22Rv1 (cell line): ENCODE results near the gene MEPCE.
"Not testable (repeated sequence)": the region's sequence is repeated elsewhere in the genome, so short reads cannot be mapped to it uniquely, and the experiment has no call there.

ENCODE experiments used
- H3K27ac ChIP-seq: fragments of 450-650 bp; 2 replicates; pipeline ENCODE4 v1.5.1; 2017
- CTCF ChIP-seq: fragments of 450-650 bp; IDR thresholded peaks from 2 replicates; pipeline ENCODE4 v1.5.1; 2017; ENCODE audit warnings: mild to moderate bottlenecking
- ZFX ChIP-seq: fragments of 450-650 bp; IDR thresholded peaks from 2 replicates; pipeline ENCODE4 v1.6.1; 2017; ENCODE audit warnings: antibody characterized with exemption, borderline replicate concordance

MEPCE gene

DNA sequence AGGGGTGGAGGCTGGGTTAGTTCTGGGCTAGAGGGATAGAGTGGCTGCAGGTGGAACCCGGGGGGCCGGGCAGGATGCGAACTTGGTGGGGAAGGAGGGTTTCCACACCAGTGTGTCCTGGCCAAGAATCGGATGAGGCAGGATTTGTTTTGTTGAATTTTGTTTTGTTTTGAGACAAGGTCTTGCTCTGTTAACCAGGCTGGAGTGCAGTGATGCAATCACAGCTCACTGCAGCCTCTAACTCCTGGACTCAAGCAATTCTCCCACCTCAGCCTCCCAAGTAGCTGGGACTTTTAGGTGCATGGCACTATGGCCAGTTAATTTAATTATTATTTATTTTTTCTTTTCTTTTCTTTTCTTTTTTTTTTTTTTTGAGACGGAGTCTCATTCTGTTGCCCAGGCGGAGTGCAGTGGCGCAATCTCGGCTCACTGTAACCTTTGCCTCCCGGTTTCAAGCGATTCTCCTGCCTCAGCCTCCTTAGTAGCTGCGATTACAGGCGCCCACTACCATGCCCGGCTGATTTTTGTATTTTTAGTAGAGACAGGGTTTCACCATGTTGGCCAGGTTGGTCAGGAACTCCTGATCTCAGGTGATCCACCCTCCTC is 19.7 kb downstream of the MEPCE start:
- TF ChIP-seq CTCF, result no peak
- no peak for TF ChIP-seq ZFX
- peak overlapping the region; percentile 34 for H3K27ac ChIP-seq

GRCh38 chr7:100452513-100452912 is 22.9 kb downstream of the MEPCE start:
- TF ChIP-seq CTCF (no peak), ZFX (no peak)
- H3K27ac ChIP-seq, result no peak overlapping the region

DNA sequence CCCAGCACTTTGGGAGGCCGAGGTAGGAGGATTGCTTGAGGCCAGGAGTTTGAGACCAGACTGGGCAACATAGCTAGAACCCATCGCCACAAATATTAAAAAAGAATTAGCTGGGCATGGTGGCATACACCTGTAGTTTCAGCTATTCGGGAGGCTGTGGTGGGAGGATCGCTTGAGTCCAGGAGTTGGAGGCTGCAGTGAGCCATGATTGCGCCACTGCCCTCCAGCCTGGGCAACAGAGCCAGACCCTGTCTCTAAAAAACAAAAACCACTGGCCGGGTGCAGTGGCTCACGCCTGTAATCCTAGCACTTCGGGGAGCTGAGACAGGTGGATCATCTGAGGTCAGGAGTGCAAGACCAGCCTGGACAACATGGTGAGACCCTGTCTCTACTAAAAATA is 24.2 kb downstream of the MEPCE start:
- H3K27ac ChIP-seq, result not testable (repeated sequence)

DNA sequence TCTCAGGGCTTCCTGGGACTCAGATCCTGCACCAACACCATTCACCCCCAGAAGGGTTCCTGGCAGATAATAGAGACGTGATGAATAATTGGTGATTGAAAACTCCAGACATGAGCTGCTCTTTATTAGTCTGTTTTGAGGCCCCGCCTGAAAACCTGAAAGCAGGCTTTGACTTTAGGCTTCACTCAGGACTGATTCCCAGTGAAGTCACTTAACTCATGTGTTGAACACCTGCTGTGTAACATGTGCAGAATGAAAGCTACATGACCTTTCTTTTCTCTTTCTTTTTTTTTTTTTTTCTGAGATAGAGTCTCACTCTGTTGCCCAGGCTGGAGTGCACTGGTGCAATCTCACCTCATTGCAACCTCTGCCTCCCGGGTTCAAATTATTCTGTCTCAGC is 25.6 kb downstream of the MEPCE start:
- TF ChIP-seq CTCF (no peak), ZFX (no peak)
- no peak overlapping the region for H3K27ac ChIP-seq

GRCh38 chr7:100456562-100456961 is 26.9 kb downstream of the MEPCE start:
- no peak for TF ChIP-seq ZFX
- TF ChIP-seq CTCF, result no peak
- no peak overlapping the region for H3K27ac ChIP-seq

DNA sequence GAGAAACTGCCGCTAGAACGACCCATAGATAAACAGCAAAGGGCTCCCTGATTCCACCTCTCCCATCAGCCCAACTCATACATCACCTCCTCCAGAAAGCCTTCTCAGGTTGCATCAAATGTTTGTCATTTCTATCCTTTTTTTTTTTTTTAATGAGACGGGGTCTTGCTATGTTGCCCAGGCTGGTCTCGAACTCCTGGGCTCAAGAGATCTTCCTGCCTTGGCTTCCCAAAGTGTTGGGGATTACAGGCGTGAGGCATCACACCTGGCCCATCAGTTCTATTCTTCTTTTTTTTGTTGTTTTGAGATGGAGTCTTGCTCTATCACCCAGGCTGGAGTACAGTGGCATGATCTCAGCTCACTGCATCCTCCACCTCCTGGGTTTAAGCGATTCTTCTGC is 27.4 kb downstream of the MEPCE start:
- no peak overlapping the region for H3K27ac ChIP-seq
- TF ChIP-seq CTCF, result no peak
- TF ChIP-seq ZFX, result no peak

DNA sequence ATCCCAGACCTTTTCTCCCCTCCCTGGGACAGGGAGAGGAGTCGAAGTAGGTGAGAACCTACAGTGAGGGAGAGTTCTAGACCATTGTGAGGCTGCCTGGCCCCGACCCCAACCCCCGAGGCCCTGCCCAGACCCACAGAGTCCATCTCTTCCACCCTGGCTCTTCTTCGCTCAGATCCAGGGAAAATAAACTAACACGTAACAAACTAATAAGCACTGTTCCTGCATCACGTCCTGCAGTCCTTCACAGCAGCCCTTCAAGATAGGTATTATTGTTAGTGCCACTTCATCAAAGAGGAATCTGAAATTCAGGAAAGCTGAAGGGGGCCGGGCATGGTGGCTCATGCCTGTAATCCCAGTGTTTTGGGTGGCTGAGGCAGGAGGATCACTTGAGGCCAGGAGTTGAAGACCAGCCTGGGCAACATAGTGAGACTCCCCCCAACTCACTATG is 34.6 kb downstream of the MEPCE start, which contains the start of gene SPACDR:
Gene SPACDR (minus strand): TSS at position 51 of the 451 bp plus-strand sequence. CDS start 235 bp downstream, outside the sequence.
- H3K27ac ChIP-seq, result 0 out of 2 replicates have a peak within 1 kb of the TSS, but pooled peaks have one; percentile 16
- TF ChIP-seq ZFX, result no peak
- no peak for TF ChIP-seq CTCF

DNA sequence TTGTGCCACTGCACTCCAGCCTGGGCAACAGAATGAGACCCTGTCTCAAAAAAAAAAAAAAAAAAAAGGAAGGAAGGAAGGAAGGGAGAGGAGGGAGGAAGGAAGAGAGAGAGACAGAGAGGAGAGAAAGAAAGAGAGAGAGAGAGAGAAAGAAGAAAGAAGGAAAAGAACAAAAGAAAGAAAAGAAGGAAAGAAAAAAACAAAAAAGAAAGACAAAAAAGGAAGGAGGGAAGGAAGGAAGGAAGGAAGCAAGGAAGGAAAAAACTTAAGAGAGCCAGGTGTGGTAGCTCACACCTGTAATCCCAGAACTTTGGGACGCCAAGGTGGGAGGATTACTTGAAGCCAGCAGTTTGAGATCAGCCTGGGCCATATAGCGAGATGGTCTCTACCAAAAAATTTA is 35.2 kb downstream of the MEPCE start:
- no peak for TF ChIP-seq CTCF
- TF ChIP-seq ZFX, result no peak
- no peak overlapping the region for H3K27ac ChIP-seq
